ENCODE data around the gene DIAPH2. TPM values are rescaled to one million over a fixed set of nuclear protein-coding genes. Genes with fewer than 3 reads are reported as not detected.

Gene DIAPH2
- total and polyA plus RNA-seq, 9 of the 15 experiments (the other 6 are each of a cell fraction or from before 2014, with no cell fraction given) = 0.01 to 0.18 (median 0.07) TPM; not detected in 1

- Histone ChIP-seq H3K9ac (ENCODE audit: insufficient read depth in 1 of 2, low read depth in 2 of 2, low read length in 2 of 2) (no peak overlapping the region), H3K9me3 (replicated peaks; ENCODE audit: control insufficient read depth, insufficient read depth, low read depth, low read length) (no peaks in the 10 kb centered on the region), H3K79me2 (ENCODE audit: control insufficient read depth, insufficient read depth, low read length) (no peaks in the 10 kb centered on the region), H3K4me3 (no peak overlapping the region), H2AFZ (ENCODE audit: low read depth, low read length) (no peak overlapping the region), H3K27me3 (ENCODE audit: control insufficient read depth in 2 of 2, insufficient read depth in 2 of 2, low read length in 2 of 2) (no peaks in the 10 kb centered on the region), H3K9me1 (ENCODE audit: control insufficient read depth, insufficient read depth, low read length) (no peaks in the 10 kb centered on the region), H3K4me1 (replicated peaks in 1 of 2; ENCODE audit: control insufficient read depth in 2 of 2, insufficient read depth in 2 of 2, low read length in 2 of 2) (no peaks in the 10 kb centered on the region), H4K20me1 (replicated peaks; ENCODE audit: control insufficient read depth, insufficient read depth, low read length) (no peaks in the 10 kb centered on the region), H3K36me3 (ENCODE audit: control insufficient read depth, insufficient read depth, low read length) (no peaks in the 10 kb centered on the region), H3K4me2 (ENCODE audit: insufficient read depth, low read length) (no peak overlapping the region), H3K27ac (ENCODE audit: extremely low read depth, low read depth, low read length) (no peak overlapping the region)
- DNase-seq (ENCODE audit: extremely low read depth in 1 of 4, low spot score in 3 of 4) = no peak
- no peak for ATAC-seq
- CTCF ChIA-PET (ENCODE audit: low intra/inter-chr PET ratio) = no interaction called here
- in situ Hi-C loops (cut with MboI) = no loop called here
- POLR2A ChIA-PET = no interaction called here
- intact Hi-C loops (cut with micrococcal nuclease) = no loop called here
- 0% methylated on average over 1 of the region's 1 CpG for WGBS (ENCODE audit: insufficient coverage, low coverage, missing lambda C conversion rate)
- no peak for FAIRE-seq
- TF ChIP-seq NFRKB (IDR thresholded peaks at IDR 0.05; ENCODE audit: low read depth) = no peak
- no peak for TF ChIP-seq KAT7 (CRISPR knock-in tag; IDR thresholded peaks at IDR 0.05; ENCODE audit: borderline replicate concordance)
- TF ChIP-seq, protein P1, sequence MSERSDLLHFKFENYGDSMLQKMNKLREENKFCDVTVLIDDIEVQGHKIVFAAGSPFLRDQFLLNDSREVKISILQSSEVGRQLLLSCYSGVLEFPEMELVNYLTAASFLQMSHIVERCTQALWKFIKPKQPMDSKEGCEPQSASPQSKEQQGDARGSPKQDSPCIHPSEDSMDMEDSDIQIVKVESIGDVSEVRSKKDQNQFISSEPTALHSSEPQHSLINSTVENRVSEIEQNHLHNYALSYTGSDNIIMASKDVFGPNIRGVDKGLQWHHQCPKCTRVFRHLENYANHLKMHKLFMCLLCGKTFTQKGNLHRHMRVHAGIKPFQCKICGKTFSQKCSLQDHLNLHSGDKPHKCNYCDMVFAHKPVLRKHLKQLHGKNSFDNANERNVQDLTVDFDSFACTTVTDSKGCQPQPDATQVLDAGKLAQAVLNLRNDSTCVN (CRISPR knock-in tag; IDR thresholded peaks at IDR 0.05) = no peak
- TF ChIP-seq CBX5 (IDR thresholded peaks at IDR 0.05; ENCODE audit: borderline replicate concordance, low read depth) = no peak
- TF ChIP-seq ZNF589 (CRISPR knock-in tag; IDR thresholded peaks at IDR 0.05; ENCODE audit: low read depth) = no peak
- TF ChIP-seq PCBP2 (IDR thresholded peaks at IDR 0.05; ENCODE audit: low read depth, low read length, poor library complexity, severe bottlenecking) = no peak
- no peak for TF ChIP-seq ZNF57 (CRISPR knock-in tag; IDR thresholded peaks at IDR 0.05)
- TF ChIP-seq ZNF778 (CRISPR knock-in tag; IDR thresholded peaks at IDR 0.05) = no peak
- no peak for TF ChIP-seq ZNF316 (IDR thresholded peaks at IDR 0.05)
- TF ChIP-seq MCM5 (IDR thresholded peaks at IDR 0.05; ENCODE audit: low read depth) = no peak
- TF ChIP-seq SLC30A9 (CRISPR knock-in tag; IDR thresholded peaks at IDR 0.05) = no peak
- no peak for TF ChIP-seq ZNF449 (CRISPR knock-in tag; IDR thresholded peaks at IDR 0.05)
- BruUV-seq (replicated peaks) = no TSS peak
These were observed 845.0 kb downstream of the DIAPH2 start for GRCh38 chrX:97529536-97530200.
